GM13976 (cell line): Measurements from ENCODE around the gene CBX4.

Experiments
- DNase-seq: peaks from one replicate; pipeline ENCODE4 v3.0.0; 2012; ENCODE audit warnings: low spot score
- CTCF ChIP-seq: IDR thresholded peaks from 2 replicates; pipeline ENCODE4 v1.5.1; 2012; ENCODE audit warnings: borderline replicate concordance, mild to moderate bottlenecking; ENCODE audit not compliant: insufficient read depth; ENCODE audit errors: extremely low read depth, missing control alignments, control extremely low read depth
- in situ Hi-C: fragments of 300-500 bp; cut with MboI; formaldehyde crosslinking; loops from one replicate; pipeline ENCODE4 v1.12.0; 2022; ENCODE audit warnings: low sequenced_read_pairs, mixed read lengths, inconsistent platforms; ENCODE audit not compliant: unreplicated experiment

CBX4 gene

GRCh38 chr17:79833110-79833450 lies 6.2 kb downstream of the CBX4 start:
- in situ Hi-C loops = no loop called here
- no peak for DNase-seq
- TF ChIP-seq CTCF = no peak

- DNase-seq = no peak
- no peak for TF ChIP-seq CTCF
- in situ Hi-C loops = no loop called here
Measured at GRCh38 chr17:79832218-79833109, 6.8 kb downstream of the CBX4 start.

GRCh38 chr17:79831265-79832217 lies 7.7 kb downstream of the CBX4 start:
- no peak for TF ChIP-seq CTCF
- DNase-seq = no peak

DNA sequence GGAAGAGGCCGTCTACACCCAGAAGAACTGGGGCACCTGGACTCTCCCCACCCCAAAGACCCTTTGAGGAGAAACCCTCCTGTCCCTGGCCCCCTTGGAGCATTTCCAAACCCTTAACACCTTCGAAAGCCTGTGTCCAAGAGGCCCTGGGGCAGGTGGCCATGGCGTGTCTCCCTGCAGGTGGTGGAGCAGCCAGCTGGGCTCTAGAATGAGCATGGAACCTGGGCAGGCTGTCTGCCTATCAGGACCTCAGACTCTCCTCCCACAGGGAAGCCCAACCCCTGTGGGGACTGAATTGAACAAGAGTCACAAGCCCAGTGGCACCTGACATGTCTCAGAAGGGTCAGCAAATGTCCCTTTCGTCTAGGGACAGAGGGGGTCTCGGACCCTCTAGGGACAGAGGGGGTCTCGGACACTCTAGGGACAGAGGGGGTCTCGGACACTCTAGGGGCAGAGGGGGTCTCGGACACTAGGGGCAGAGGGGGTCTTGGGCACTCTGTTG lies 8.4 kb downstream of the CBX4 start:
- no peak for DNase-seq
- no peak for TF ChIP-seq CTCF
- in situ Hi-C loops = no loop called here

More at GRCh38 chr17:79831265-79832217, 7.7 kb downstream of the CBX4 start:
- in situ Hi-C loops = no loop called here

DNA sequence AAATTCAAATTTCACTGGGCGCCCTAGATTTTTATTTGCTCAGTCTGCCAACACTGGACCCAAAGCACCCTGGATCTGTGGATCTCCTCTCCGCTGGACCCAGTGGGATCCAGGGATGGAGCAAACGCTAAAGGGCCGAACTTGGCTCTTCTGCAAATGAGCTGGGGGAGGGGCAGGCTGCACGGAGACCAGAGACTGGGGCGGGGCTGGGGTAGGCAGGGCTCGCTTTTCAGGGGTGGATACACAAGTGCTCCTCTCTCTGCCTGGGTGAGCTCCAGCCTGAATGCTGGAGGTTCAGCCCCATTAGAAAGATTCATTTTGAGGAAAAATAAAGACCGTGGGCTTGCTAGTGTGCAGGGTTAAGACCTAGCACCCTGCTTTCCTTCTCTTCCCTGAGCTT lies 8.9 kb downstream of the CBX4 start:
- TF ChIP-seq CTCF = no peak
- DNase-seq = no peak
- in situ Hi-C loops = no loop called here

DNA sequence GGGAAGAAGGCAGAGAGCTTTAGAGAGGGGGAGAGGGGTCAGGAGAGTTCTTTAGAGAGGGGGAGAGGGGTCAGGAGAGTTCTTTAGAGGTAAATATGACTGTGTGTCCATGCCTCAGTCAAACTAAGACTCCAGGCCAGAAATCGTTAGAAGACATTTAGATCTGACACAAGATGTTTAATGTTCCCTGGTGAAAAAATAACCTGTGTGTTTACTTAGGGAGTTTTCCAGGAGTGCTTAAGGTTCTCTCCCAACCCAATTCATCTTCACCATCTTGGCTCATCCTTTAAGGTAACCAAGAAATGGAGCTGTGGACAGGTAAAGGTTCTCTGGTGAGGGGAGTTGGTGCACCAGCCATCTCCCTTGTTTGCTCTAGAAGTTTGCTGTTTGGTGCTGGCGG lies 9.8 kb downstream of the CBX4 start:
- in situ Hi-C loops = no loop called here
- DNase-seq = no peak
- TF ChIP-seq CTCF = no peak
